ENCODE measurements around the gene CCDC106. TPM values are rescaled to one million over a fixed set of nuclear protein-coding genes. Genes with fewer than 3 reads are reported as not detected.

The CCDC106 gene
- total and polyA plus RNA-seq, 2 donors, result 4.1 to 17.7 TPM

GRCh38 chr19:55619286-55619685 lies 28.7 kb upstream of the CCDC106 start:
- DNase-seq (ENCODE audit: extremely low spot score), result no peak
- Histone ChIP-seq H3K4me1 (ENCODE audit: insufficient read depth) (no peaks in the 10 kb centered on the region), H3K36me3 (ENCODE audit: insufficient read depth) (peaks cover 2% of the 10 kb centered on the region), H3K27ac (ENCODE audit: low read depth) (no peak overlapping the region), H3K4me3 (ENCODE audit: low read depth, low read length) (no peak overlapping the region)
- 68% methylated on average over 3 of the region's 3 CpGs for WGBS

DNA sequence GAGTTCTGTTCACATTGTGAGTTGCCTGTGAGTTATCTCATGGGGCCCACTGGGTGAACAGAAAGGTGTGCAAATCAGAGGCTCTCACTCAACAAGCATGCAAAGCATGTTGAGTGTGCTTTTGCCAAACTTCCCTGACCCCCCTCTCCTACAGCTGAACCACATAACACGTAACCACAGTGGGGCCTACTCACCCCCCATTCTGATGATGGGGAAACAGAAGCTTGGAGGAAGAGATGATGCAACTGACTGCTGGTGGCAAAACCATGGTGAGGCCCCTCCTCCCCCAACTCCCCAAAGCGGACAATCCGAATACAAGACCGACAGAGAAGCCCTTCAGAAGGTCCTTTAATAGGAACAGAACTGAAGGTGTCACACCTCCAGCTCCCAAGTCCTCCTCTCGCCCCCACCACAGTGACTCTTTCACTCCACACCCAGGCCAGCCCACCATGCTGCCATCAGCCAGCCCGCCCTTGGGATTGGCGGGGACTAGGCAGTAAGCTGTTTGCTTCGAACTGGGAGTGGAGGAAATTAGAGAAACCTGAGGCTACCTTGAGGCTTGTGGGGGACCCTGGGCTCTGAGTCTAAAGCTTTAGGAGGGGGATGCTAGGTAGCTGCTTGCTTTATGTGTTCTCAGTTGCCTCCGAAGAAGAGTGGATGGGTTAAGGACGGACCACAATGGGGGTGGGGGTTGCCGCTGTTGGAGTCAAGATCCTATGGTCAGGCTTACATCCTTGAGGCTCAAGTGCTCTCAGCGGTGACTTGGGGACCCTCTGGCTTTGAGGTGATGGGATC lies 27.4 kb upstream of the CCDC106 start:
- Histone ChIP-seq H3K4me1 (ENCODE audit: insufficient read depth) (no peaks in the 10 kb centered on the region), H3K4me3 (ENCODE audit: low read depth, low read length) (no peak overlapping the region), H3K27ac (ENCODE audit: low read depth) (no peak overlapping the region), H3K36me3 (ENCODE audit: insufficient read depth) (no peaks in the 10 kb centered on the region)
- no peak for DNase-seq (ENCODE audit: extremely low spot score)
- 92% methylated on average over 12 of the region's 12 CpGs for WGBS

DNA sequence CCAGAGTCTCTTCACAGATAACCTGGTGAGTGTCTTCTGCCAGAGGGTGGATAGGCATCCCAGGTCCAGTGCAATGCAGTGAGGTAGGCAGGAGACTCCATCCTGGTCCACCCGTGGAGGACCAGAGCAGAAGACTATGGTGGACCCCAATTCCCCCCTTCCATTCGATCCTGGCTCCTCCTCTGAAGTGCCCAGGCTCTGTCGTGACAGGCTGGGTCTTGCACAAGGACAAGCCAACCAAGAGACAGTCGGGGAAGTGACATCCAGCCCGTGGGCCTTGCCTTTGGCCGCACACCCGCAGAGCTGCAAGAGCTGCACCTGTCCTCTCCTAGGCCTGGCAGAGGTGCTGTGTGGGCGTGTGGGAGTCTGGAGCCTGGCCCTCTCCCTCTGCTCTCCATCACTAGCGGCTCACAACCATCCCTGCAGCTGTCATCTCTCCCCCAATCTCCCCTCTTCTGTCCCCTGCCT lies 26.8 kb upstream of the CCDC106 start:
- DNase-seq (ENCODE audit: extremely low spot score), result no peak
- 86% methylated on average over 9 of the region's 9 CpGs for WGBS
- no peak overlapping the region for H3K27ac ChIP-seq (ENCODE audit: low read depth)
- H3K36me3 ChIP-seq (ENCODE audit: insufficient read depth), result no peaks in the 10 kb centered on the region
- no peaks in the 10 kb centered on the region for H3K4me1 ChIP-seq (ENCODE audit: insufficient read depth)
- no peak overlapping the region for H3K4me3 ChIP-seq (ENCODE audit: low read depth, low read length)

GRCh38 chr19:55621673-55622231 lies 26.3 kb upstream of the CCDC106 start:
- 95% methylated on average over 55 of the region's 55 CpGs for WGBS
- DNase-seq (ENCODE audit: extremely low spot score), result no peak
- no peaks in the 10 kb centered on the region for H3K36me3 ChIP-seq (ENCODE audit: insufficient read depth)
- H3K4me1 ChIP-seq (ENCODE audit: insufficient read depth), result no peaks in the 10 kb centered on the region
- H3K4me3 ChIP-seq (ENCODE audit: low read depth, low read length), result no peak overlapping the region
- H3K27ac ChIP-seq (ENCODE audit: low read depth), result no peak overlapping the region

DNA sequence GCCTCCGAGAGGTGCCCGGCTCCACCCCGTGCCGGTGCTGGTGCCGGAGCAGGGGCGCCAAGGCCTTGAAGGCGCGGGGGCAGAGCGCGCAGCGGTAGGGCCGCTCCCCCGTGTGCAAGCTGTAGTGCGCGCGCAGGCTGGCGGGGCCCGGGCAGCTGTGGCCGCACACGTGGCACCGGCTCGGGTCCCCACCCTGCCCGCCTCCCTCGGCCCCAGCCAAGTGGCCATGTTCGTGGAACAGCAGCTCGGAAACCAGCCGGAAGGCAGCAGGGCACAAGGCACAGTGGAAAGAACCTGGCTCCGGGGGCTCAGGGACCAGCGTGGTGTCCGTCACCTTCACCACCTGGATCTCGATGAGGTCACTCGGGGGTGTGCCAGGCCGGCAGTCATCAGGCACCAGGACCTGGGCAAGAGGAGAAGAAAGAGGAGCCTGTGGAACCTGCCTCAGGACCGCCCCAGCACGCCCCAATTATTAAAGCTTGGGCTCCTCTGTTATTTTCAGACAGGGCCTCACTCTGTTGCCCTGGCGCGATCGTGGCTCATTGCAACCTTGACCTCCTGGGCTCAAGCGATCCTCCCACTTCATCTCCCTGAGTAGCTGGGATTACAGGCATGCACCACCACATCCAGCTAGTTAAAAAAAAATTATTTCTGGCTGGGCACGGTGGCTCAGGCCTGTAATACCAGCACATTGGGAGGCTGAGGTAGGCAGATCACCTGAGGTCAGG lies 25.6 kb upstream of the CCDC106 start:
- 95% methylated on average over 40 of the region's 40 CpGs for WGBS
- Histone ChIP-seq H3K27ac (ENCODE audit: low read depth) (no peak overlapping the region), H3K4me3 (ENCODE audit: low read depth, low read length) (no peak overlapping the region), H3K36me3 (ENCODE audit: insufficient read depth) (no peaks in the 10 kb centered on the region), H3K4me1 (ENCODE audit: insufficient read depth) (no peaks in the 10 kb centered on the region)
- no peak for DNase-seq (ENCODE audit: extremely low spot score)

GRCh38 chr19:55623130-55623529 lies 24.9 kb upstream of the CCDC106 start:
- Histone ChIP-seq H3K4me1 (ENCODE audit: insufficient read depth) (no peaks in the 10 kb centered on the region), H3K27ac (ENCODE audit: low read depth) (no peak overlapping the region), H3K4me3 (ENCODE audit: low read depth, low read length) (no peak overlapping the region), H3K36me3 (ENCODE audit: insufficient read depth) (no peaks in the 10 kb centered on the region)
- no peak for DNase-seq (ENCODE audit: extremely low spot score)
- WGBS, result 93% methylated on average over 7 of the region's 7 CpGs

- H3K36me3 ChIP-seq (ENCODE audit: insufficient read depth), result no peaks in the 10 kb centered on the region
- H3K4me3 ChIP-seq (ENCODE audit: low read depth, low read length), result no peak overlapping the region
- no peak for DNase-seq (ENCODE audit: extremely low spot score)
- no peaks in the 10 kb centered on the region for H3K4me1 ChIP-seq (ENCODE audit: insufficient read depth)
- 35% methylated on average over 7 of the region's 7 CpGs for WGBS
- H3K27ac ChIP-seq (ENCODE audit: low read depth), result no peak overlapping the region
These were observed 24.5 kb upstream of the CCDC106 start for GRCh38 chr19:55623561-55623960.

DNA sequence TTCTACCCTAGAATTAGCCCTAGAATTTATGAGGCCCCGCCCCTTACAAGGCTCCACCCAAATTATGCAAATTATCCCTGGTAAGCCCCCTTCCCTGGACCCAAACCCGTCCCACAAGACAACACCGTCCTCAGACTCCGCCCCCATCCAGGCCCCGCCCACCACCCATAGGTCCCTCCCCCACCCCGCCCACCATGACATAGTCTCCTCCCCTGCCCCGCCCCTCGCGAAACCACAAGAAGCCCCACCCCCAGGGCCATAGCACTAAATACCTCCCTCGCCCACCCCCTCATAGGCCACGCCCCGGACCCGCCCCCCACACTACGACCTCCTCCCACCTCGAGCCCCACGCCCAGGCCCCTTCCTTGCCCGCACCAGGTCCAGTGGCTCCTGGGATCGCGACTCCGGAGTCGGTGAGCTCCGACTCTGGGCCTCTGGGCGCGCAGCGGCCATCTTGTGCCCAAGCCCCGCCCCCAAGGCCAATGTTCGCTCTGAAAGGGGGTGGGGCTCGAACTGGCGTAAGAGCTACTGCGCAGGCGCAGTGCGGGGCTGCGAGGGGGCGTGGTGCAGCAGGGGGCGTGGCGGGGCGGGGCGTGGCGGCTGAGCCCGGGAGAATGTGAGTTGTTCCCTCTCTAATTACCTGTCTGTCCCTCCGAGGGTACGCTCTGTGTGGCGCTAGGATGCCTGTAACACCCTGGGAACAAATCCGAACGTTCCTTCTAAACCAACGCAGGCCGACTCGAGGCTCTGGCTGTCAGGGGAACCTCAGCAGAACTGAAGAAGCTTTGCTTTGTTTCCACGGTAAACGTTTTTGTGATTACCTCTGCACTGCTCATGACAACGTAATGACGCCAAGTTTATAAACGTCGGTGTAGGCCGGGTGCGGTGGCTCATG lies 23.7 kb upstream of the CCDC106 start, which contains the start of gene ZNF784:
Gene ZNF784 (minus strand): TSS at position 458 of the 895 bp plus-strand sequence. CDS start 5 bp downstream, at position 453.
- under 1% methylated on average over 56 of the region's 56 CpGs for WGBS

GRCh38 chr19:55625004-55625326 lies 23.0 kb upstream of the CCDC106 start:
- 46% methylated on average over 11 of the region's 11 CpGs for WGBS
- Histone ChIP-seq H3K27ac (ENCODE audit: low read depth) (no peak overlapping the region), H3K36me3 (ENCODE audit: insufficient read depth) (no peaks in the 10 kb centered on the region), H3K4me3 (ENCODE audit: low read depth, low read length) (no peak overlapping the region), H3K4me1 (ENCODE audit: insufficient read depth) (no peaks in the 10 kb centered on the region)
- no peak for DNase-seq (ENCODE audit: extremely low spot score)

More for the DNA sequence above, 23.7 kb upstream of the CCDC106 start, which contains the start of gene ZNF784:
- peak; percentile 83 for DNase-seq (ENCODE audit: extremely low spot score)
- Histone ChIP-seq H3K4me3 (ENCODE audit: low read depth, low read length) (peak within 1 kb of the TSS; percentile 49), H3K27ac (ENCODE audit: low read depth) (peak within 1 kb of the TSS; percentile 95), H3K4me1 (ENCODE audit: insufficient read depth) (no peaks in the 10 kb centered on the region), H3K36me3 (ENCODE audit: insufficient read depth) (no peaks in the 10 kb centered on the region)

DNA sequence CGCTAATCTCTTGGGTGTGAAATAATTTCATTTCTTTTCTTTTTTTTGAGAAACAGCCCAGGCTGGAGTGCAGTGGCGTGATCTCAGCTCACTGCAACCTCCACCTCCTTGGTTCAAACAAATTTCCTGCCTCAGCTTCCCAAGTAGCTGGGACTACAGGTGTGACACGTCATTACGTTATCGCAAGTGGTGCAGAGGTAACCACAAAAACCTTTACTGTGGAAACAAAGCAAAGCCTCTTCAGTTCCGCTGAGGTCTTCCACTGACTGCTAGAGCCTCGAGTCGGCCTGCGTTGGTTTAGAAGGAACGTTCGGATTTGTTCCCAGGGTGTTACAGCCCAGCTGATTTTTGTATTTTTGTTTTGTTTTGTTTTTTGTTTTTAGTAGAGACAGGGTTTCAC lies 21.7 kb upstream of the CCDC106 start:
- Histone ChIP-seq H3K36me3 (ENCODE audit: insufficient read depth) (no peaks in the 10 kb centered on the region), H3K27ac (ENCODE audit: low read depth) (no peak overlapping the region), H3K4me3 (ENCODE audit: low read depth, low read length) (no peak overlapping the region), H3K4me1 (ENCODE audit: insufficient read depth) (no peaks in the 10 kb centered on the region)
- DNase-seq (ENCODE audit: extremely low spot score), result no peak
- 89% methylated on average over 11 of the region's 11 CpGs for WGBS

GRCh38 chr19:55632463-55632834 lies 15.6 kb upstream of the CCDC106 start:
- H3K4me1 ChIP-seq (ENCODE audit: insufficient read depth), result peaks cover 5% of the 10 kb centered on the region
- WGBS, result 18% methylated on average over 3 of the region's 3 CpGs
- no peak overlapping the region for H3K4me3 ChIP-seq (ENCODE audit: low read depth, low read length)
- DNase-seq (ENCODE audit: extremely low spot score), result peak; percentile 78
- no peak overlapping the region for H3K27ac ChIP-seq (ENCODE audit: low read depth)
- no peaks in the 10 kb centered on the region for H3K36me3 ChIP-seq (ENCODE audit: insufficient read depth)

DNA sequence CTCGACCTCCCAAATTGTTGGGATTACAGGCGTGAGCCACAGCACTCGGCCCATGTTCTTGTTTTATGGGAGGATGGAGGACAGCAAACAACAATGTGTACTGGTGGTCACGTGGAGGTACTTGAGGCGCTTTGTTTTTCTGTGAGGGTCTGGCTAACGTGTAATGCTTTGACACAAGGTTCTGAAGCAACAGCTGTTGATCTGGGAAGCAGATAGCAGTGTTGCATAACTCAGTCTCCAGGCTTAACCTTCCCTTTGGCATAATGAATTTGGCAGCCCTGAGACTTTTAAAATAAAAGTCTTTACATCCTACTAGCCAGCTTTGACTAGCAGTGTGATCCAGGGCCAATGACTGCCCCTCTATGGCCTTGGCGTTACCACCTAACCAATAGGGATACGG lies 14.2 kb upstream of the CCDC106 start:
- H3K4me1 ChIP-seq (ENCODE audit: insufficient read depth), result peaks cover 5% of the 10 kb centered on the region
- no peaks in the 10 kb centered on the region for H3K36me3 ChIP-seq (ENCODE audit: insufficient read depth)
- no peak overlapping the region for H3K27ac ChIP-seq (ENCODE audit: low read depth)
- 71% methylated on average over 8 of the region's 8 CpGs for WGBS
- H3K4me3 ChIP-seq (ENCODE audit: low read depth, low read length), result no peak overlapping the region
- DNase-seq (ENCODE audit: extremely low spot score), result no peak

DNA sequence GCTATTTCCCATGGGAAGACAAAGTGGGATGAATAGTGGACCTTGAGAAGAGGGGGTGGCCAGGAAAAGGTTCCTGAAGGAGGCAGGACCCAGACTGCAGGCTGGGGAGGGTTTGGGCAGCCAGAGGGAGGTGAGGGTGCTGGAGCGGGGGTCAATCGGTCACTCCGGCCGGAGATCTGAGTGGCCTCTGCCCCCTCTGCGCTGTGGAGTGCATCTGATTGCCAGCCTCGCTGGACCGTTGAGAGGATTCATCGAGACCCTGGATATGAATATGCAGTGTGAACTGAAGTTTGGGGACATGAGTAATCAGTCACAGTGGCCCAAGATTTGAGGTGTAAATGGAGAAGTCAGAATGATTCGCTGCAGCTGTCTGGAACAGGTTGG lies 12.7 kb upstream of the CCDC106 start:
- Histone ChIP-seq H3K4me3 (ENCODE audit: low read depth, low read length) (peak overlapping the region; percentile 89), H3K27ac (ENCODE audit: low read depth) (peak overlapping the region; percentile 91), H3K36me3 (ENCODE audit: insufficient read depth) (no peaks in the 10 kb centered on the region), H3K4me1 (ENCODE audit: insufficient read depth) (peaks cover 5% of the 10 kb centered on the region)
- no peak for DNase-seq (ENCODE audit: extremely low spot score)
- 10% methylated on average over 9 of the region's 9 CpGs for WGBS
